Measurements from ENCODE around the gene HLA-F.

HLA-F gene

DNA sequence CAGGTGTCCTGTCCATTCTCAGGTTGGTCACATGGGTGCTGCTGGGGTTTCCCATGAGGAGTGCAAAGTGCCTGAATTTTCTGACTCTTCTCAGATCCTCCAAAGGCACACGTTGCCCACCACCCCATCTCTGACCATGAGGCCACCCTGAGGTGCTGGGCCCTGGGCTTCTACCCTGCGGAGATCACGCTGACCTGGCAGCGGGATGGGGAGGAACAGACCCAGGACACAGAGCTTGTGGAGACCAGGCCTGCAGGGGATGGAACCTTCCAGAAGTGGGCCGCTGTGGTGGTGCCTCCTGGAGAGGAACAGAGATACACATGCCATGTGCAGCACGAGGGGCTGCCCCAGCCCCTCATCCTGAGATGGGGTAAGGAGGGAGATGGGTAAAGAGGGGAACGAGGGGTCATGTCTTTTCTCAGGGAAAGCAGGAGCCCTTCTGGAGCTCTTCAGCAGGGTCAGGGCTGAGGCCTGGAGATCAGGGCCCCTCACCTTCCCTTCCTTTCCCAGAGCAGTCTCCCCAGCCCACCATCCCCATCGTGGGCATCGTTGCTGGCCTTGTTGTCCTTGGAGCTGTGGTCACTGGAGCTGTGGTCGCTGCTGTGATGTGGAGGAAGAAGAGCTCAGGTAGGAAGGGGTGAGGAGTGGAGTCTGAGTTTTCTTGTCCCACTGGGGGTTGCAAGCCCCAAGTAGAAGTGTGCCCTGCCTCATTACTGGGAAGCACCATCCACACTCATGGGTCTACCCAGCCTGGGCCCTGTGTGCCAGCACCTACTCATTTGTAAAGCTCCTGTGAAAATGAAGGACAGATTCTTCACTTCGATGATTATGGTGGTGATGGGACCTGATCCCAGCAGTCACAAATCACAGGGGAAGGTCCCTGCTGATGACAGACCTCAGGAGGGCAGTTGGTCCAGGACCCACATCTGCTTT lies 2.0 kb downstream of the HLA-F start:
- DNase-seq: no peak

DNA sequence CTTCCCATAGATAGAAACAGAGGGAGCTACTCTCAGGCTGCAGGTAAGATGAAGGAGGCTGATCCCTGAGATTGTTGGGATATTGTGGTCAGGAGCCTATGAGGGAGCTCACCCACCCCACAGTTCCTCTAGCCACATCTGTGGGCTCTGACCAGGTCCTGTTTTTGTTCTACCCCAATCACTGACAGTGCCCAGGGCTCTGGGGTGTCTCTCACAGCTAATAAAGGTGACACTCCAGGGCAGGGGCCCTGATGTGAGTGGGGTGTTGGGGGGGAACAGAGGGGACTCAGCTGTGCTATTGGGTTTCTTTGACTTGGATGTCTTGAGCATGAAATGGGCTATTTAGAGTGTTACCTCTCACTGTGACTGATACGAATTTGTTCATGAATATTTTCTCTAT lies 2.8 kb downstream of the HLA-F start:
- DNase-seq: no peak

DNA sequence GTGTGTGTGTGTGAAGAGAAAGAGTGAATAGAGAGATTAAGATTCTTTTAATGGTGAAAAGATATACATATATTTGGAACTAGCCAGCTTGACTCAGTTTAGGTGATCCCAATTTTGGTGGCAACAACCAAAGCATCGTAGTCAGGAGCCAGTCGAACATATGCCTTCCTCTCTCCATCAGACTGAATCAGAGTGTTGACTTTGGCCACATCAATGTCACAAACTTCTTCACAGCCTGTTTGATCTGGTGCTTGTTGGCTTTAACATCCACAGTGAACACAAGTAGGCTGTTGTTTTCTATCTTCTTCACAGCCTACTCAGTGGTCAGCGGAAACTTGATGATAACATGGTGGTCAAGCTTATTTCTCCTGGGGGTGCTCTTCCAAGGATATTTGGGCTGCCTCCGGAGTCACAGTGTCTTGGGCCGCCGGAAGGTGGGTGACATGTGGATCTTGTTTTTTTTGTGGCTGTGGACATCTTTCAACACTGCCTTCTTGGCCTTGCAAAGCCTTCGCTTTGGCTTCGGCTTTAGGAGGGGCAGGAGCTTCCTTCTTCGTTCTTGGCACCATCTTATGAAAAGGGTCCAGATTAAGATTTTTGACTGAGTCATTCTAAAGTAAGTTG lies 3.4 kb downstream of the HLA-F start:
- no peak for DNase-seq

DNA sequence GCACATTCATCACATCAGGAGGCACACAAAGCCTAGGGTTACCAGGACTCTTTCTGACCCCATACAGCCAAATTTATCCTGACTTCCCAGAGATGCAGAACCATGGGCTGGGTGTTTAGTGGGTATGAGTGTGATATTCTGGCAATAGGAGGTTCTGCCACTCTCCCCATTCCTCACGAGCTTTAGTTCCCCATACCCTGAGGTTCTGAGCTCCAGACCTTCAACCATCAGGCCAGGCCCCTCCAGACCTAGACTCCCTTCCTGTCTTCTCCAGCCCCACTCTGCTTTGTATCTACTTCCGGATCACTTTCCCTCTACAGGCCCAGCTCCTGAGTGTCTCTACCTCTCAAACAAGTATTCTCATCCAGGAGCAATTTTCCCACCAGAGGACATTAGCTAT lies 4.4 kb downstream of the HLA-F start:
- no peak for DNase-seq

DNA sequence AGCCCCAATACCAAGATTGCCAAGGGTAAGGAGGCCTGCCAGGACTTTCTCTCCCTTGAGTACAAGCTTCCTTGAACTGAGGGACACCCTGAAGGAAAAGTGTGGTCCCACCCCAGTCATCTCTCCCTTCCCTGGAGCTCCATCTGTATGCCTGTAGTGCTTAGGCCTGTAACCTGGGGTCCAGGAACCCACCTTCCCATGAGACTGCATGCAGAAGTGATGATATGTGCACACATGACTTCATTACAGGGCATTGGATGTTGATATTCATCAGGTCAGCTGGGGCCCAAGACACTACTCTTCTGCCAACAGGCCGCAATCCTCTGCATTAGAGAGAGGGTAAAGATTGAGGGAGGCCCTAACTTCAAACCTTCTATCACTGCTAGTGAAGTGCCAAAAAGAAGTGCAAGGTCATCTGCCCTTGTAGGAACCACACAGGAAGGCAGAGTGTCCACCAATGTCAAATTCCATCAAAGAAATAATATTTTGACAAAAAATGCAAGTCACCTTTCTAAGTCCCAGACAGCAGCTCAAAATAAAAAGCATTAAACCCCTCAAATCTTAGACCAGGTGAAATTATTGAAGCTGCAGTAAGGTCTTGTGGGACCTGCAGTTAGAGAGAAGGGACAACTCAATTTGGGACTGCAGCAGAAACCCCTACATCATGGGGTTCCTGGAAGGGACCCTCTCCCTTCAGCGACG lies 5.1 kb downstream of the HLA-F start:
- DNase-seq: no peak

DNA sequence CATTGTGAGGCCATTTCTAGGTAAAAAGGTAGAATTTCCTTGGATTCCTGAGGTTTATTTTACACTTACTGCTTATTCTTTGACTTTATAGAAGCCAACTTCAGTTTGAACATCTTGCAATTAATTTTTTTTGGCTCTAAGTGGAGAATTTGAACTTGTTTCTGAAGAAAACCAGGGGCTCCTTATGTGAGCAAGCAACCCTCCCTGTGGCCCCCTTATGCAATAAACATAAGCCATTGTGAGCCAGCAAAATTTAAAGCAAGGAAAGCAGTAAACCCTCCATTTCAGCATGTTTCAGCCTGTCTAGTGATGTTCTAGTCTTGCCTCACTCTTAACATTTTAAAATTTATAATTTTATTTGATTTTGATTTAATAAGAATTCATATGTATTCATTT lies 5.6 kb downstream of the HLA-F start:
- DNase-seq: no peak

DNA sequence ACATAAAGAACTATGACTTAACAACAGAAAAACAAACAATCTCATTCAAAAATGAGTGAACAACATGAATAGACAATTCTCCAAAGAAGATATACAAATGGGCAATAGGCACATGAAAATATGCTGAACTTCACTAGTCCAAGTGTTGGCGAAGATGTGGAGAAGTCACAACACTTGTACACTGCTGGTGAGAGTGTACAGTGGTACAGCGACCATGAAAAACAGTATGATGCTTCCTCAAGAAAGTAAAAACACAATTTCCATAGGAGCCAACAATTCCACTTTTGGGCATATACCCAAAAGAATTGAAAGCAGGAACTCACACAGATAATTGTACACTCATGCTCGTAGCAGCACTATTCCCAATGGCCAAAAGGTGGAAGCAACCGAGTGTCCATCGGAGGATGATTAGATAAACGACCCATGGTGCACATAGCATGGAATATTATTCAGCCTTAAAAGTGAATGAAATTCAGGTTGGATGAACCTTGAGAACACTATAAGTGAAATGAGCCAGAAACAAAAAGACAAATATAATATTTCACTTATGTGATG lies 6.6 kb downstream of the HLA-F start:
- no peak for DNase-seq

DNA sequence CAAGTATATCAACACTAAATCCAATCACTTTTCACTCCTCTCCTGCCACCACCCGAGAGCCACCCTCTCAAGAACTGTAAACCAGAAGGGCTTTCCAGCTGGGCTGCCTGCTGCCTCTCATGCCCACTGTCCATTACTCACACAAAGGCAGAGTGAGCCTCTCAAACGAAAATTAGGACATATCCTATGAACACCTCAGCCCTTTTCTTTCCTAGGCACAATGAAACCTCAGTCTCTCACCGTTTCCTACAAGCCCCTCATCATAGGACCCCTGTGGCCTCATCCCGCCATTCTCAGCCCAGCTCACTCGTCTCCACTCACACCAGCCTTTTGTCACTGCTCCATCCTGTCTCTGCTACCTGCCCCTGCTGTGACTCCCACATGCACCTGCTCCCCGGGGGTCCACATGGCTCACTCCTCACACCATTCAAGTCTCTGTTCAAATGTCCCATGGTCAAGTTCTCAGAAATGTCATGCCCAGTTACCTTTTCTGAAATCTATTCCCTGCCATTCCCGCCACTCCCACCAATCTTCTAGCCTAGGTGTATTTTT lies 7.4 kb downstream of the HLA-F start:
- DNase-seq: no peak

DNA sequence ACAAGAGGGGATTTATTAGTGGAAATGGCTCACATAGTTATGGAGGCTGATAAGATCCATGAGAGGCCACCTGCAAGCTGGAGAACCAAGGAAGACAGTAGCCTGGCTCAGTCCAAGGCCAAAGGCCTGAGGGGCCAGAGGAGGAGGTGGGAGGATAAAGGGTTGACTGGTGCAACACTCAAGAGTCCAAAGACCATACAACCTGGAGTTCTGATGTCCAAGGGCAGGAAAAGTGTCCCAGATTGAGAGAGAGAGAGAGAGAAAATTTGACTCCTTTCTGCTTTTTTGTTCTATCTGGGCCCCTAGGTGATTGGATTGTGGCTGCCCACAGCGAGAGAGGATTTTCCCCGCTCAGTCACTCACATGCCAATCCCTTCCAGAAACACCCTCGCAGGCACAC lies 8.0 kb downstream of the HLA-F start:
- DNase-seq: no peak

DNA sequence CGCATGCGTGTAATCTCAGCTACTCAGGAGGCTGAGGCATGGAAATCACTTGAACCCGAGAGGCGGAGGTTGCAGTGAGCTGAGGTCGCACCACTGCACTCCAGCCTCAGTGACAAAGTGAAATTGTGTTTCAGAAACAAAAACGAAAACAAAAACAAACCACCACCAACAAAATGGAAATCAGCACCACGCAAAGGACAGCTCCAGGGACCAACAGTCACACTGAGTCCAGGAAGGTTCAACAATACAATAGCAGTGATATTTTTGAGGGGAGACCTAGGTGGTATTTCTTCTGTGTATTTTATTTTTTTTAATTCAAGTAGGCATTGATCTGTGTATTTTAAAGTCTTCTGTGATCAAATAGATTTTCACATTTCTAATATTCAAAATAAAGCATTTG lies 9.8 kb downstream of the HLA-F start:
- DNase-seq: no peak

DNA sequence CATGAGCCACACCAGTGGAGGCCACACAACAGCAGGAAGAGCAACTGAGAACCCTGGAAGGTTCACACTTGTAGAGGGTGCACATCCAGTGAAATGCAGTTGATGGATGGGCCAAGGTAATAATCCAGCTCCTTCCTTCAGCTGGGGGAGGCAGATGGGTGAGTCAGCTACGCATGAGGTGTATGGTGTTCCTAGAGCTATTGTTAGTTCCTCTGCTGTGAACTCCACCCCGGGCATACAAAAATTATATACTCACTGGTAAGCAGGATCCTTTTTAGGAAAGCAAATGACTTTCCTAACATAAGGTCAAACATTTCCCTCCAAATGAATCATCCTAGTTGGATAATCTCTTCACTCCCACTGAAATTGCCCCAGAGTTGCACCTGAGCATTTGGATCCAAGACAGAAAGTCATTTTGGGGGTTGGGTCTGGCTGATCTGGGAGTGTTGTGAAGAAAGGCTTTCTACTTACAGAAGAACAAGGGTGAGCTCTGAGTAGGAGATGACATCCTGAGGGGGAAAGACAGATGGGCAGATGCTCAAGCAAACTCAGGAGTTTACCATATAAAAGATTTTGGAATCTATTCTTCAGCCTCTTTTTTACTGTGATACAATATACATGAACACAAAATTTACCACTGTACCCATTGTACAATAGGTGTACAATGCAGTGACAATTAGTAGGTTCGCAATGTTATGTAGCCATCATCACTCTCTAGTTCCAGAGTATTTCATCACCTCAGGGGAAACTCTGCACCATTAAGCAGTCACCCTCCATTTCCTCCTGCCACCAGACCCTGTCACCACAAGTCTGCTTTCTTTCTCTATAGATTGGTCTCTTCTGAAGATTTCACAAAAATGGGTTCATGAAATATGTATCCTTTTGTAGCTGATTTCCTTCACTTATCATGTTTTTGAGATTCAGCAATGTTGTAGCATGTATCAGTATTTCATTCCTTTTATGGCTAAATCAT lies 11.1 kb downstream of the HLA-F start:
- no peak for DNase-seq

DNA sequence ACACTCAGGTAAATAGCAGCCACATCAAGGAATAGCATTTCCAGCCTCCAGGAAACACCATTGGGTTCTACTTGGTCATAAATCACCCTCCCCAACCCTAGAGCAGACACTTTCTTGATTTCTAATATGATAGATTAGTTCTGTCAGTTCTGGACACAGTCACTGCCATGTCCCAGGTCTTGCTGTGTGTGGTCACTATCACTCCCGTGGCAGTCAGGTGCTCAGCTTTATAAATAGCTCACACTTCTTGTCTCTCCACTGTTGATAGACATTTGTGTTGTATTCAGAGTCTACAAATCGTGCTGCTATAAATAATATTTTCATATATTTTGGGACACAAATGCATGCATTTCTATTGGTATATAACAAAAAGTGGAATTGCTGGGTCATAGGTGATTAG lies 13.3 kb downstream of the HLA-F start:
- no peak for DNase-seq

DNA sequence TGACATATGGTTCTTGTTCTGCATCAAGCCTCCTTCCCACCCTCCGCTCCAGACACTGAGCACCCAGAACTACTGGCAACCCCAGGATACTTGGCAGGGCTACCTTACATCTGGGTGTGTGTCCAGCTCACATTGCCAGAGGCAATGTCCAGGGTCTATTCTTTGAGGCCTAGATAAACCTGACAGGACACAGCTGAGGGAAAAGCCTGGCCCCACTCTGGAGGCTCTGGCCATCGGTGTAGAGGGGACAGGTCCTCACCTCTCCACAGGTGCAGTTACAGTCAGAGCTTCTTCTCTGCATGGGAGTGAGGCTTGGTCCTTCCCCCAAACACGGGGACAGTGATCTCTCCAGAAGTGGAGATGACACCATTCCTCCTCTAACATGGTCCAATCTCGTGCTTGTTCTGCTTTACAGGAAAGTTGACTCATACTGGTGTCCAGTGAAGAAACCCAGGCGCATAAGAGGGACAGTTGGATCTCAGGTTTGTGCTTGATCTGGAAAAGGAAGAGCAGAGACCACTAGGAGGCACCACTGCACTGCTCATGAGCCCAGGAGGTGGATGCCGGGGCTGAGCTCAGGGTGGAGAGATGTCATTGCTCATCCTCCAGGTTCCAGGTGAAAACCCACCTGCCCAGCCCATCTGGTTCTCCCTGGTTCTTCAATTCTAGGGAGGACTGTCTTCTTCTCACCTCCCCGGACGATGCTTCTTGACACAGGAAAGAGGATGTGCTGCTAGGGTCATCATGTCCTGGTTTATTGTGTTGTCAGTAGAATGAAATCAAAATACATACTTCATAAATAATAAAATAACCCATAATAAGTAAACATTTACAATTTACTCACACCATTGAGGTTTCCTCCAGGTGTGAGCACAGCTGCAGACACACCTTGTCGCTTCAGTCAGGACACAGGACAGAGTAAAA lies 14.7 kb downstream of the HLA-F start:
- DNase-seq: peak in 7 of 14 donors; percentile 10 to 48 (median 14)

DNA sequence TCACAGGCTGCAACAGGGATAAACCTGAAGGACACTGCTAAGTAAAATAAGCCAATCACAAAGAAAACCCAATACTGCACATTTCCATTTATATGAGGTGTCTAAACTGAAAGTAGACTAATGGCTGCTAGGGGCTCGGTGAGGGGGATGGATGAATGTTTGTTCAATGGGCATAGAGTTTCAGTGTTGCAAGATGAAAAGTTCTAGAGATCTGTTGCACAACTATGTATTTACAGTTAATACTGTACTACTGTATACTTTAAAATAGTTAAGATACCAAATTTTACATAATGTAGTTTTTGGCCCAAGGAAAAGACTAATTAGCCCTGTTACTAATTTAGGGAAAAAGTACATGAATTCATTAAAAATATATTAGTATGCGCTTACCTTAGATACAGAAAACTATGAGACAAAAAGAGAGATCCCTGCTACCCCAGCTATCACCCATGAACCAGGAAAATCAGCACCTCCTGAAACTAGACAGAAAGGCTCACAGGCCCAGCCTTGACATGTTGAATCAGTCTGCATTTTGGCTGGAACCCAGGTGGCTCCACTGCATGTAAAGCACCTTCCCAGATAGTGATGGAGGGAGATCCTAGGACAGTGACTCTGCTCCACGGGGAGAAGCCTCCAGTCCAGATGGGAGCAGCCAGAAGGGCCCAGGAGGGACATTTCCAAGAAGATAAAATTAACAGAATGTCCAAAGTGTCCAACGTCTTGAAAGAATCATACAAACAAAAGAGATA lies 16.1 kb downstream of the HLA-F start:
- DNase-seq: no peak

DNA sequence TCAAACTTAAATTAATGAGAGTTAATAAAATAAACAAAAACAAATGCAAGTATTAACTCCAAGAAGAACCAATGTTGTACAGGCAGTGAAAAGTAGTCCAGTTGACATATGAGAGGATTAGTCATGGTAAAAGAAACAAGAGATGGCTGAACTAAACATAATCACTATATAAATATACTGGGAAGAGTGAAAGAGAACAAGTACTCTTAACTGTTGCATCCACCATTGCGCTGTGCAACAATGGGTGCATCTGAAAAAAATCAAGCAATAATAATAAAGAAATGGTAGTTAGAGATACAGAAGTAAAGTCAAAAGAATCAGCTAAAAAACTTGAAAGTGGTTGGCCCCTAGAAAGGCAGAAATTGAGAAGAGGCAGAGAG lies 16.6 kb downstream of the HLA-F start:
- DNase-seq: no peak

DNA sequence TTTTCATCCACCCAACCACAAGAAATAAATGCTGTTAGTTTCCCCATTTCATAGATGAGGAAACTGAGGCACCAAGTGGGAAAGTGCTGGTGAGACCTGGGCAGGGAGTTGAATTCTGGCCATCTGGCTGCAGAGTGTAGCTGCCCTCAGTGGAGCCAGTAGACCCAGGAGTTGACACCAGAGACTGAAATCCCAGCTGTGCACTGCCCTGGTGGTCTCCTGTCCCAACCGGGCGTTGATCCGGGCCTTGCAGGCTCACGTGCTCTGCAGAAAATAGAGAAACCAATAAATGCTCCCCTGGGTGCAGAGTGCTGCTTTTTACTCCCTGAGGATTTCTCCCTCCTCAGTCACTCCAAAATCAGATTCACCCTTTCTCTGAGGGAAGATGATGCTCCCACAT lies 18.4 kb downstream of the HLA-F start:
- DNase-seq: no peak

DNA sequence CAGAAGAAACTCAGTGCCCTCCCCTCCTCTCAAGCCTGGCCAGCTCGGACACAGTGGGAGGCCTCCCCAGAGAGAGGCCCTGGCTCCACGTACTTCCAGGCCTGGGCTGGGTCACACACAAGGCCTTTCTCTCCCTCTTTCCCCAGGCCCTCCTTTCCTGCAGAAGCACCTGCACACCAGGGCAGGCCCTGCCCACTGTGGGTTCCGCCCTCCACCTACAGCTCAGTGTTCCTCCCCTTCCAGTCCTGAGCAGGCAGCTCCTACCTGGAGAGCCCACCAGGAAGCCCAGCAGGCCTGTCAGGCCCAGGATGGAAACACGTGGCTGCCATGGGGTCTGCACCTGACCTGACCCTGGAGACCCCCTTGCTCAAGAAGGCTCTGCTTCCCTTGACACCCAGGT lies 18.9 kb downstream of the HLA-F start:
- DNase-seq: no peak

DNA sequence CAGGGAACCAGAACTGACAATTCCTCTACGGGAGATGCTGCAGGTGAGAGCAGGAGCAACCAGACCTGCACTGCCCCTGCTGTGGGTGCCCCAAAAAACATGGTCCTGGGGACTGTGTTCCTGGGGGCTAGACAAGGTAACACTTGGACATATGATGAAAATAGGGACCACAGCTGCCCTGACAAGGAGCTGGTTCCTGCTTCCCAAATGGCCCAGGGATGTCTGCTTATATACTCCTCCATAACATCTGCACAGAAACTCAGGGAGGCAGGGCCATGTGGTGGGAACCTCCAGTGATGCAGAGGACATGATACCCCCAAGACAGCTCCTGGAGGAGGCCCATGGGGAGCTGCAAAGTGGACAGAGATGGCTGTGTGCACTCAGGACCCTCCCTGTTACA lies 19.8 kb downstream of the HLA-F start:
- no peak for DNase-seq

DNA sequence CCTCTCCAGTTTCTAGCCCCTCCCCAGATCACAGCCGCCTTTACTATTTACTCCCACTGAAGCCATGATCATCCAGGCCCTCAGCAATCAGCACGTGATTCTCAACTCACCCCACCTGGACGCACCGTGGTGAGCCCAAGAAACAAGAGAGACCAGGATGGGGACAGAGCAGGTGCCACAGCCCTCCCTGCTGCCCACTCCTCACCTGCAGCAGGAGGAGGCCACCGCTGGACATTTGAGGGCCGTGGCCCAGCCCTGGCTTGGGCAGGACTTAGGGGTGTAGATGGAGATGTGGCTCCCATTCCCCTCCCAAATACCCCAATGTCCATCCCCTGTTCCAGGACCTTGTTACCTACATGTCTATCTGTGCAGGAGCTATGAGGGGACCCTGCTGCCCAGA lies 20.3 kb downstream of the HLA-F start:
- DNase-seq: no peak

DNA sequence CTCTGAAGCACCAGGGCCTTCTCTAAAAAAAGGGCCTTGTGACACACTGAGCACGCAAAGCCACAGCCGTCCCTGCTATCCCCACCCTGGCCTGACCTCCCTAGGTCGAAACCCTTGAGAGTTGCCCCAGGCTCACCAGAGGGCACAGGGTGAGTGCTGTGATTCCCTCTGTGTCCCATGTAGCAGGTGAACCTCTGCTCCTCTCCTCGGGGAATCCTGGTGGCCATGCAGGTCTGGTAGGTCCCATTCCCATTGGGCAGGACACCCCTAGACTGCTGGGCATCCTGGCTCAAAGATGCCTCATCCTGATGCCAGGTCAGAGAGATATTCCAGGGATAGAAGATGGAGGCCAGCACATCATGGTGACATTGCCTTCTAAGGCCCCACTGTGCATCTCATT lies 20.9 kb downstream of the HLA-F start:
- DNase-seq: no peak
